ENCODE measurements around the gene TASL. TPM values are rescaled to one million over a fixed set of nuclear protein-coding genes. Genes with fewer than 3 reads are reported as not detected.

Gene TASL
- total and polyA plus RNA-seq, 12 donors: 0.12 to 2.6 (median 0.28) TPM; not detected in 2

- no peak overlapping the region for H3K27ac ChIP-seq
- peaks cover 0 to 14% (median 0%) of the 10 kb centered on the region in 7 donors for H3K27me3 ChIP-seq
- H3K36me3 ChIP-seq: no peaks in the 10 kb centered on the region
- no peaks in the 10 kb centered on the region for H3K4me1 ChIP-seq
- DNase-seq (no peak), ATAC-seq (no peak)
- intact Hi-C loops (cut with DNase I): no loop called here
- no peak for TF ChIP-seq CTCF (IDR thresholded peaks at IDR 0.05)
- H3K4me3 ChIP-seq: no peak overlapping the region
- WGBS, 2 donors: 53 to 67% methylated on average over 1 of the region's 1 CpG
- no peaks in the 10 kb centered on the region for H3K9me3 ChIP-seq
These were observed 43.7 kb downstream of the TASL start for GRCh38 chrX:30533835-30534234.

GRCh38 chrX:30533266-30533665 is 44.3 kb downstream of the TASL start:
- peaks cover 0 to 14% (median 0%) of the 10 kb centered on the region in 7 donors for H3K27me3 ChIP-seq
- no peak overlapping the region for H3K4me3 ChIP-seq
- intact Hi-C loops (cut with DNase I): no loop called here
- no peaks in the 10 kb centered on the region for H3K9me3 ChIP-seq
- no peak for TF ChIP-seq CTCF (IDR thresholded peaks at IDR 0.05)
- ATAC-seq (no peak), DNase-seq (no peak)
- H3K36me3 ChIP-seq: no peaks in the 10 kb centered on the region
- 78 to 80% methylated on average over 2 of the region's 2 CpGs for WGBS, 2 donors
- H3K4me1 ChIP-seq: no peaks in the 10 kb centered on the region
- no peak overlapping the region for H3K27ac ChIP-seq

- no peak overlapping the region for H3K4me3 ChIP-seq
- no peaks in the 10 kb centered on the region for H3K9me3 ChIP-seq
- intact Hi-C loops (cut with DNase I): no loop called here
- no peaks in the 10 kb centered on the region for H3K4me1 ChIP-seq
- no peak for TF ChIP-seq CTCF (IDR thresholded peaks at IDR 0.05)
- ATAC-seq (no peak), DNase-seq (no peak)
- no peak overlapping the region for H3K27ac ChIP-seq
- no peaks in the 10 kb centered on the region for H3K36me3 ChIP-seq
- H3K27me3 ChIP-seq: peaks cover 0 to 14% (median 0%) of the 10 kb centered on the region in 7 donors
- WGBS, 2 donors: 57 to 72% methylated on average over 3 of the region's 3 CpGs
These were observed 47.0 kb downstream of the TASL start for GRCh38 chrX:30530606-30531005.

GRCh38 chrX:30525732-30526131 is 51.8 kb downstream of the TASL start:
- DNase-seq (no peak), ATAC-seq (peak in 4 of 8 donors; percentile 47 to 80 (median 78))
- TF ChIP-seq CTCF (IDR thresholded peaks at IDR 0.05): no peak
- 63 to 69% methylated on average over 4 of the region's 4 CpGs for WGBS, 2 donors
- H3K27ac ChIP-seq: peak overlapping the region in 5 of 10 donors; percentile 19 to 52 (median 28)
- no peaks in the 10 kb centered on the region for H3K36me3 ChIP-seq
- H3K4me1 ChIP-seq: no peaks in the 10 kb centered on the region
- no peak overlapping the region for H3K4me3 ChIP-seq
- H3K27me3 ChIP-seq: peaks cover 0 to 9% (median 0%) of the 10 kb centered on the region in 7 donors
- no peaks in the 10 kb centered on the region for H3K9me3 ChIP-seq
- intact Hi-C loops (cut with DNase I): no loop called here
